NCI-H128 (cell line): ENCODE measurements around the gene CNTN5.
"Not testable (repeated sequence)": the region's sequence is repeated elsewhere in the genome, so short reads cannot be mapped to it uniquely, and the experiment has no call there.

Source experiments
- DNase-seq: peaks from one replicate; lab custom pipeline; 2025; ENCODE audit not compliant: unreplicated experiment; lab: John Stamatoyannopoulos, UW

CNTN5 gene

DNA sequence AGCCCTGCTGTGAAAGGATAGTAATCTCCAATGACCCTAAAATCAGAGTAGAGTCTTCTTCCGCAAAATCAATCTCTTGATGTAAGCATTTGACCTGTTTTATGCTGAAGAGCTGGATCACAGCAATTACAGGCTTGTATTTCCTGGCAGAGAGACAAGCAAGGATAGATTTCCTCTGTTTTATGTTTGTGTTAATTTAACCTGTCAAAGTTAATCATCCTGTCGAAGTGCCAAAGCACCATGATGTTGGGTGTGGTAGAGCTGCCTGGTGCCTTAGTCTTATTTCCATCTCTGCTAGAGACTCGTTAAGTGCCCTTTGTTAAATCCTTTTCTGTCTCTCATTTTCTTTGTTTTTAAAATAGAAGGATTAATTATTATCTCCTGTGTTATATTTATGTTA, 248.1 kb downstream of the CNTN5 start:
- DNase-seq, result no peak

DNA sequence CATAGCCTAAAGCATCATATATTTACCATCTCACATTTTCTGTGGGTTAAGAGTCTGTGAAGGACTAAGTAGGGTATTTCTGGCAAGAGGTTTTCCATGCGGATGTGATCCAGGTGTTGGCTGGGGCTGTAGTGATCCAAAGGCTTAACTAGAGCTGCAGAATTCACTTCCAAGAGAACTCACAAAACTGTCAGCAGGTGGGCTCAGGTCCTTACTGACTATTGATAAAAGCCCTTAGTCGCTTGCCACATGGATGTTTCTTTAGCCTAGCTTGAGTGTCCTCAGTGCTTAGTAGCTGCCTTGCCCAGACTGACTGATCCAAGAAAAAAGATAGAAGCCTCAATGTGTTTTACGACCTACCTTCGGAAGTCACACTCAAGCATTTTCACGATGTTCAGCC, 250.8 kb downstream of the CNTN5 start:
- no peak for DNase-seq

DNA sequence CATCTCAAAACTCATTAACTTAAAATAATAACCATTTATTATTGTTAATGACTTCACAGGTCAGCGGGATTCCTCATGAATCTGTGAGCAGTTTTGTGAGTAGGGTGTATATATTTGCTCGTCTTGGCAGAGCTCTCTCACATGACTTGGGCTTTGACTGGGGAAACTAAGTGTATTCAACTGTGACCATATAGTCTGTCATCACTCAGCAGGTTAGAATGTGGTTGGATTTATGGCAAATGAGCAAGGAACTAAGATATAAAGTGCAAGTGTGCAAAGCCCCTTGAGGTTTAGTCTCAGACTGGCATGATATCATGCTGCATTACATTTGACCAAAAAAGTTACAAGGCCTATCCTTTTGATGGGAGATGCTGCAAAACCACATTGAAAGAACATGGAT, 254.8 kb downstream of the CNTN5 start:
- DNase-seq, result no peak

DNA sequence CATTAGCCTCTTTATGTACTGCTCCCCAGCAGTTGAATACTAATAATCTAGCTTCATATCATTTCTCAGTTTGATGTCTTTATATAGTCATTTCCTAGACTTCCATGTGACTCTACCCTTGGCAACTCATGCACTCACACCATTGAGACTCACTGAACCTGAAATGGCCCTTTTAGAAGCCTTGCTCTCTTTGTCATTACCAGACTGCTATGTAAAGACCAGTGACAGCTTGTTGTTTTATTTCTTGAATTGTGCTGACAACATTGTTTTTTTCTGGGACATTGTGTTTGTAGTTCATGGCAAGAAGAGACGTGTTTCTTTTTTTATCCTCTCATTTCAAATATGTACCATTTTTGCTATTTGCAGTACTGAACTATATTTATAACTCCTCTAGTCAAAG, 256.5 kb downstream of the CNTN5 start:
- no peak for DNase-seq

GRCh38 chr11:99279266-99279665, 258.5 kb downstream of the CNTN5 start:
- no peak for DNase-seq

DNA sequence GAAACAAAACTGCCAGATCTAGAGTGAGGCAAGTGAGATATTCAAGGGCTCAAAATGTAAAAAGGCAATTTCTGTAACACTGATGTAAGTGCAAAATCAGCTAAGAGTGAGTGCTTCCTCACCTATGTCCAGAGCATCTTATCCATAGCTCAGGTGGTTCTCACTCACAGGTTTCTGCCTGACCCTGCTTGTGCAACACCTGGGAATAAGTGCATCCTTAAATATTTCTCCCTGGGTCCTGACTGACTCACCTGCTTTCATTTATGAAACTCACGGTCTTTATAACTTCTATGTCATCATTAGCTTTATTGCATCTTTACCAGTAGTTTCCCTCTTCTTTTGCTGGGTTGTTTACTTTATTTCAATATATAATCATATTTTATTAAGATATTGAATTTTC, 260.6 kb downstream of the CNTN5 start:
- DNase-seq, result no peak

DNA sequence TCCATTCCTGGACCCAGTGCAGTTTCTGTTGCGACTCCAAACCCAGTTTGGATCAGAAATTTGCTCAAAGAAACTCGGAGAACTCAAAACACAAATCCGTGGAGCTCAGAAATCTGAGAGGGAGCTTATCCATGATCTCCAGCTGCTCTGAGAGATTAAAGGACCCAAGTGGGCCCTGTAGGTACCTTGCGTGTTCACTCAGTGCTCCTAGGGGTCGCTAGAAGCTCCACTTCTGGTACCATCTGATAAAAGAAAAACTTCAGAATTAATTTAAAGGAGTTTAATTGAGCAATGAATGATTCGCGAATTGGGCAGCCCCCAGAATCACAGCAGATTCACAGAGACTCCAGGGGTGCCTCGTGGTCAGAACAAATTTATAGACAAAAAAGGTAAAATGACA, 277.2 kb downstream of the CNTN5 start:
- DNase-seq, result not testable (repeated sequence)

GRCh38 chr11:99307510-99308088, 286.9 kb downstream of the CNTN5 start:
- DNase-seq, result no peak

- no peak for DNase-seq
Observed at GRCh38 chr11:99311870-99312269, 291.1 kb downstream of the CNTN5 start.

DNA sequence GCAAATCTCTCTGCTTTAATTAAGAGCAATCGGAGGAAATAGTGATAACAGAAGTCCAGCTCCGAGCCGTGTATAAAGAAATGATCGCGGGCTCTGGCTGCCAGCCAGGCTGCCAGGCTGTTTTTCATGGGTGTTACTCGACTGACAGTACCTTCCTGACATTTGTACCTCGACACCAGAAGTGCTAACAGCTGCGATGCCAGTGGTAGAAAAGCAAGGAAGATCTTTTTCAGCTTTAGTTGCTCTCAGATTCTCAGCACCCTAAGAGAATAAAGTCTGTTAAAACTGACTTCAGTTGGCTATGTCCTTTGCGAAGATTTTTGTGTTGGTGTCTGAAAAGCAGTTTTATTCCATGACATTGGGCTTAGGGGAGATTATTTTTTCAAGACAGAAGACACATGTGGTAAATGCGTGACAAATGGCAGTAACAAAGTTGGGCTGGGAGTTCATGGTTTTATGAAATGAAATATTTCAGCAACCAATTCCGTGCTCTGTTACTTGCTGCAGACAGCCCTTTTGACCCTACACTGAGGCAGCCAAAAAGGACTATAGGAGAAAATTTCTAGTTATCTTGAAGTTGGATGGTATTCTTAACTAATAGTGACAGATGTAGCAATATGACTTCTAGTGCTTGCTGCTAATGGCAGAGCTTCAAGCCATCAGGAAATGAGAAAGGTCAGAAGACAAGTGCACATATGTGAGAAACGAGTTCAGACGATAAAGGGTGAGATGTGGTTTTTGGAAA, 296.2 kb downstream of the CNTN5 start:
- no peak for DNase-seq

- no peak for DNase-seq
Observed at GRCh38 chr11:99320769-99321290, 300.1 kb downstream of the CNTN5 start.

GRCh38 chr11:99325847-99326246, 305.1 kb downstream of the CNTN5 start:
- DNase-seq, result no peak

DNA sequence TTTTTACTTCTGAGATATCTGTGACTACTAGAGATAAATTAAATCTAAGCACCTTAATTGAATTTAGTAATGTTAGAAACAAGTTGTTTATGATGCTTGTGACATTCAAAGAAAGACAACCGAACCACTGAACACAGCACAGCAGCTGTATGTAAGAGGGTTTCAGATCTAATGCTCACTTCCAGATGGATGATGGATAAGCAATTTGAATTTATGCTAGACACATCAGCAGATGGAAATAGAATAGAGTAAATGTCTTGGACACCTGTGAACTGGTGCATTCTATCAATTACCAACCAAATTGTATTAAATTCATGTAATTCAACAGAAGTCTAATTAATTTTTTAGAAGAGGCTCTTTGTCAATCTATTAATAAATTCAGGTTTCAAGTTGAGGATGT, 306.3 kb downstream of the CNTN5 start:
- no peak for DNase-seq

GRCh38 chr11:99327527-99327926, 306.8 kb downstream of the CNTN5 start:
- no peak for DNase-seq

- DNase-seq, result no peak
Observed at GRCh38 chr11:99333621-99334020, 312.9 kb downstream of the CNTN5 start.

GRCh38 chr11:99343117-99343516, 322.4 kb downstream of the CNTN5 start:
- no peak for DNase-seq

DNA sequence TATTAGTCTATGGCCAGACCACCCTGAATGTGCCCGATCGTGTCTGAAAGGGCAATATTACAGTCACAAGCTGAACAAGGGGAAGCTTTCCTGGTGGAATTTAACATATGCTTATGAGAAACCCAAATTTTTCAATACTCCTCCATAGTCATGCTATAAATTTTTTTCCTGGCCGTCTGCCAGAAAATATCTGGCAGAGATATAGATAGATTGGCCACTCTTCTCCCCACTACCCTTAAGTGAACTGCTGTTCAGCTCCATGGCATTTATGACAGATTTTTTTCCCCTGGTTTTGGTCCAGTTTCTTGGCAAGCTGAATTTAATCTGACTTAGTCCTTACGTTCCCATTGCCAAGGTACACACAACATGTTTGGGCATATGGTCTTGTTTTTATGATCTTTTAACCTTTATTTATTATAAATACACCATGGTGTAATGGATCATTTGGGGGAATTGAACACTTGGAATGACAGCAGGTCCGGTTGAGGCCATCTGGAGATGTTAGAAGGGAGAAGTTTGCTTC, 328.5 kb downstream of the CNTN5 start:
- no peak for DNase-seq

DNA sequence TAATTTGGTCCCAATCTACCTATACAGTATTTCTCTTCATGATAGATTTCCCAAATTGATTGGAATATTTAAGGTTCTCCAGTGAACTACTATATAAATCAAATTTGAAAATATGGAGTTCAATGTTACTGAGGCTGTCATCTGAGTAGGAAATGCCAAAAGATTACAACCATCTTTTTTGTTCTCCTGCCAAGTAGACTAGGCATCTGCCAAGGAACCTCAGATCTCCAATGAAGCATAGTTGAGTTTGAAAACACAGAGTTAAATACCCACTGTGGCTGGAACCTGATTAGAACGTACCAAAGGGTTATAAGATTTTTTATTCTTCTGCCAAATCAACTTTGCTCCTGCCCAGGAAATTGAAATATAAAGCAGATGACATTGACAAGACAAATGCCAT, 330.9 kb downstream of the CNTN5 start:
- DNase-seq, result no peak

GRCh38 chr11:99352642-99353041, 331.9 kb downstream of the CNTN5 start:
- DNase-seq, result no peak

DNA sequence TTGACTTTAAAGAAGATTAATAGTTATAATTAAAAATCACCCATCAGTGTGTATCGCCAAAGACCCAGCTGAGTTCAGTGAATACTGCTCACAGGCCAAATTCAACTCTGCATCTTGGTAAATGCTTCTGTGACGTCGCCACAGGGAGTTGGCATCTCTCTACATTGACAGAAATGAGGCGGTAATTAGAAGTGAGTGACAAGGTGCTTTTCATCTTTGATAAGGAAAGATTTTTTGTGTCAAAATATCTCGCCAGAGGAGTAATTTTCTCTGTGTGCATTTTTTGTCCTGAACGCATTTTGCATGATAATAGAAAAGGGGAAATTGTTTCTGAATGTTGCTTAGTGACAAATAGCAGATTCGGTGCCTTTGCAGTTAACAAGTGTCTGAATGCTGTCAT, 345.8 kb downstream of the CNTN5 start:
- DNase-seq, result no peak

DNA sequence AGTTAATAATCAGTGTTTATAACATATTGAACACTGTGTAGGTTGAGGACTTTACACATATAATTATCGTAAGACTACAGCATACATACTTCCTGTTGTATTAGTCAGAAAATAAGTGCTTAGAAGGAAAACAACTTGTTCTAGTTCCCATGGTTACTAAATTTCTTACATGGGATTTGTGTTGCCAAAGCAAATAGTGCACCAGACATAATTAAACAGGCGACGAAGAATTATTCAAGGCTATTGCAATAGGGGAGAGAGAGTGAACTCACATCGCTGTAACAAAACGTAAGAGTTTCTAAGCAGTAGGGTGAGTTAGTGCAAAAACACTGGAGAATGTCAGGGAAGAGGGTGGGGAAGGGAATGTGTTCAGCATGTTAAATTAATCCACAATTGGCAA, 347.8 kb downstream of the CNTN5 start:
- no peak for DNase-seq

DNA sequence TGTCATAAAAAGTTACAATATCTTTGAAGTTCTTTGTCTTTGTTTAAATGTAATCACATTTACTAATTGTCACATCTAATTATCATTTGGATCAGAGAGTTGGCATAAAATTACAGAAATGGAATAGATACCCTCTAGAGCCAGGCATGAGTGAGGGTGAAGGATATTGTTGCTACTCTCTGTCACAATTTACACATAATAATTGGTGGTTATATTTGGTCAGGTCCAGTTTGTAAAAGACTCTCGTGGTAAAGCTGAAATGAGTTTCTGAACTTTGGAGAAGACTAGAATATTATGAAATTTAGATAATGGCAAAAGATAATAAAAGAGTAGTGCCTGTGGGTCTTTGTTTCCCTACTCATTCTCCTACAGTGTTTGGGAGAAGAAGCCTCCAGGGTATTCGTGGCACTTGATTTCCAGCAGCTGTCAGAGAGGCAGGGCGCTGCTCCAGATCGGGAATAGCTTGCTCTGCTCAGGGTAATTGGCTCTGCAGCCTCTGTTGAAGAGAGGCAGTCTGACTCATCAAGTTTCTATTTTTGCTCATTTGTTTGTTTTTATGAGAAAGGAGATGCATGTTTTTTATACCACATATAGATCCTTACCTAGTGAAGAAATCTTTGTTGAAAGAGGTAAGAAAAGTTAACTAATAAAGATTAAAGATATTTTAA, 349.9 kb downstream of the CNTN5 start:
- no peak for DNase-seq
